Measurements from ENCODE around the gene TMEM50B.

DNA sequence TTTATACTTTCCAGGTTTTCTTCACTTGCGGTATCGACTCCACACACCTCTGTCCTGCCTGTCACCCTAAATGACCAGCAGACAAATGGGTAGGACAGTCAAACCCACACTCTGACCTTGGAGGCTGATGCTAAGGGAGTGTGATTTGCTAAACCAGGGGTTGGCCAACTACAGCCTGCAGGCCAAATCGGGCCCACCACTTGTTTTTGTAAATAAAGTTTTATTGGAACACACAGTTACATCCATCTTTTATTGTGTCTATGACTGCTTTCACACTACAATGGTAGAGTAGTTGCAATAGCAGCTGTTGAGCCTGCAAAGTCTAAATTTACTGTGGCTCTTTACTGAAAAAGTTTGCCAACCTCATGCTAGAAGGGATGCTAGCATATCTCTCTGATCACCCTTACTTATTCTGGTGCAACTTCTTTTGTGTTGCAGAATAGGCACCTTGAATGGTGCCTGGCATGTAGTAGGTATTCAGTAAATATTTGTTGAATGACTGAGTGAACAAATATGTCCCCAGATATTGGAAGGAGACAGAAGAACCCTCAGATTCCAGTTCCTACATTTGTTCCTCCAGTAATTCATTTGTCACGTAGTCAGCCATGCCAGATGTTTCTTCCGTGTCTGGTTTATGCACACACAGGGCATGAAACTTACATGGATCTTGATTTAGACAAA, 57.9 kb downstream of the TMEM50B start:
- no peak for TF ChIP-seq POLR2A (IDR thresholded peaks at IDR 0.05)
- TF ChIP-seq, protein P1, sequence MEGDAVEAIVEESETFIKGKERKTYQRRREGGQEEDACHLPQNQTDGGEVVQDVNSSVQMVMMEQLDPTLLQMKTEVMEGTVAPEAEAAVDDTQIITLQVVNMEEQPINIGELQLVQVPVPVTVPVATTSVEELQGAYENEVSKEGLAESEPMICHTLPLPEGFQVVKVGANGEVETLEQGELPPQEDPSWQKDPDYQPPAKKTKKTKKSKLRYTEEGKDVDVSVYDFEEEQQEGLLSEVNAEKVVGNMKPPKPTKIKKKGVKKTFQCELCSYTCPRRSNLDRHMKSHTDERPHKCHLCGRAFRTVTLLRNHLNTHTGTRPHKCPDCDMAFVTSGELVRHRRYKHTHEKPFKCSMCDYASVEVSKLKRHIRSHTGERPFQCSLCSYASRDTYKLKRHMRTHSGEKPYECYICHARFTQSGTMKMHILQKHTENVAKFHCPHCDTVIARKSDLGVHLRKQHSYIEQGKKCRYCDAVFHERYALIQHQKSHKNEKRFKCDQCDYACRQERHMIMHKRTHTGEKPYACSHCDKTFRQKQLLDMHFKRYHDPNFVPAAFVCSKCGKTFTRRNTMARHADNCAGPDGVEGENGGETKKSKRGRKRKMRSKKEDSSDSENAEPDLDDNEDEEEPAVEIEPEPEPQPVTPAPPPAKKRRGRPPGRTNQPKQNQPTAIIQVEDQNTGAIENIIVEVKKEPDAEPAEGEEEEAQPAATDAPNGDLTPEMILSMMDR (IDR thresholded peaks at IDR 0.05): no peak

Data from uterus (tissue), 2 donors.